ENCODE data around the gene TMEM208.

DNA sequence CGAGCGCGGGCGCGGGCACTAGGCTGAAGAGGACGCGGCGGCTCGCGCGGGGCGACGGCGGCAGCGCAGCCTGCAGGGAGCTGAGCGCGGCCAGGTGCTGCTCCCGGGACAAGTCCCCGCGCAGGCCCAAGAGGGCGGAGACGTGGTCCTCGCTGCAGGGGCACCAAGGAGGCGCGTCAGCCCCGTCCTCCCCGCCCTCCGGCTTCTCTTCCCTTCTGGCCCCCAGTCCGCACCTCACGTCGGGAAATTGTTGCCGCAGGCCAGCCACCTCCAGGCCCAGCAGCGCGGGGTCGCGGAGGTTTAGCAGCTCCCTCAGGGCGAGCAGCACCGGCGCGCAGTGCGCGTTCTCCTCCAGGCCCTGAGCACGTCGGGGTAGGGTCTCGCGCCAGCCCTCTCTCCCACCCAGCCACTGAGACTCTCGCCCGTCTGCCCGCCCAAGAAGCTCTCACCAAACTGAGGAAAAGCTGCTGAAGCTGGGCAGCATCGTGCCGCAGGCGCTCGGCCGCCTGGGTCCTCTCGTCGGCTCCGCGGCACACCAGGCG, 42.4 kb upstream of the TMEM208 start:
- TF ChIP-seq POLR2A (IDR thresholded peaks at IDR 0.05) = no peak
- TF ChIP-seq, protein P1, sequence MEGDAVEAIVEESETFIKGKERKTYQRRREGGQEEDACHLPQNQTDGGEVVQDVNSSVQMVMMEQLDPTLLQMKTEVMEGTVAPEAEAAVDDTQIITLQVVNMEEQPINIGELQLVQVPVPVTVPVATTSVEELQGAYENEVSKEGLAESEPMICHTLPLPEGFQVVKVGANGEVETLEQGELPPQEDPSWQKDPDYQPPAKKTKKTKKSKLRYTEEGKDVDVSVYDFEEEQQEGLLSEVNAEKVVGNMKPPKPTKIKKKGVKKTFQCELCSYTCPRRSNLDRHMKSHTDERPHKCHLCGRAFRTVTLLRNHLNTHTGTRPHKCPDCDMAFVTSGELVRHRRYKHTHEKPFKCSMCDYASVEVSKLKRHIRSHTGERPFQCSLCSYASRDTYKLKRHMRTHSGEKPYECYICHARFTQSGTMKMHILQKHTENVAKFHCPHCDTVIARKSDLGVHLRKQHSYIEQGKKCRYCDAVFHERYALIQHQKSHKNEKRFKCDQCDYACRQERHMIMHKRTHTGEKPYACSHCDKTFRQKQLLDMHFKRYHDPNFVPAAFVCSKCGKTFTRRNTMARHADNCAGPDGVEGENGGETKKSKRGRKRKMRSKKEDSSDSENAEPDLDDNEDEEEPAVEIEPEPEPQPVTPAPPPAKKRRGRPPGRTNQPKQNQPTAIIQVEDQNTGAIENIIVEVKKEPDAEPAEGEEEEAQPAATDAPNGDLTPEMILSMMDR (IDR thresholded peaks at IDR 0.05) = no peak

Data from esophagus squamous epithelium (tissue), 4 donors.